VCaP (cell line): Measurements from ENCODE around the gene AVP.

Source experiments
- H3K27ac ChIP-seq: fragments of 450-650 bp; 2 replicates; pipeline ENCODE4 v1.5.1; 2017
- CTCF ChIP-seq: fragments of 450-650 bp; conservative IDR thresholded peaks from 2 replicates; pipeline ENCODE4 v1.5.1; 2017; ENCODE audit warnings: mild to moderate bottlenecking, moderate library complexity

The AVP gene

GRCh38 chr20:3105256-3106137 is 21.0 kb upstream of the AVP start:
- no peak overlapping the region for H3K27ac ChIP-seq
- no peak for TF ChIP-seq CTCF

- TF ChIP-seq CTCF = no peak
- H3K27ac ChIP-seq = no peak overlapping the region
These were observed 19.0 kb upstream of the AVP start for GRCh38 chr20:3103369-3104032.

DNA sequence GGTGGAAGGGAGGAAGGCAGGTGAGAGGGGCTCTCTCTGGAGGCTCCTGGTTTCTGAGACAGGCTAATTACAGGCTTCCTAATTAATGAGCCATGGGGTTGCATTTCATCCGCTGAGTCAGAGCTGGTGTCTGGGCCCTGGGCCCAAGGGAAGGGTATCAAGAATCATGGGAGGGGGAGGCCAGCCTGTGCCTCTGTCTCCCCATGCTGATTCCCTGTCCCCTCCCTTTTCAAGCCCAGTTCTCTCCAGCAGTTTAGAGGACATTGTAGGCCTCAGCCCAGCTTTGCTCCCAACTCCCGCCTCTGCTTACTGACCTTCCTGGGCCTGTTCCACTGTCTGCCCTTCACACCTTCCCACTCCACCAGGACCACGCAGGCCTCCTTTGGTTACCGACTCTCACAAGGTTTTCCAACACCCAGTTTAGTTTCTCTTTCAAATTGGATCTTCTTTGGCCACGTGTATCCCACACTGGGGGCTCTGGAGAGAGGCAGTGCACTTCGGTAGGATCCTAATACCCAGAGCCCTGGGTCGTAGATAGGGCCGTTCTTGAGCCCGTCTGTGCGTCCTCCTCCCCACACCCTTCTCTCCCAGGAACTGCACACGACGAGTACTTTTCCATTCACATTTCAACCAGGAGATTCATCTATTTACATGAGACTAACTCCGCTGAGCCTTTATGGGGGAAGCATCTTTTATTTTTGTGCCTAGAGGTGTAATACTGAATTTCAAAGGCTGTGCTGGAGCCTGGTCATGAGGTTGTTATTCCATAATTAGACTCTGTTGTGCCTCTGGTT is 18.2 kb upstream of the AVP start:
- no peak for TF ChIP-seq CTCF
- H3K27ac ChIP-seq = no peak overlapping the region

- TF ChIP-seq CTCF = no peak
- no peak overlapping the region for H3K27ac ChIP-seq
These were observed 17.4 kb upstream of the AVP start for GRCh38 chr20:3101737-3102574.

DNA sequence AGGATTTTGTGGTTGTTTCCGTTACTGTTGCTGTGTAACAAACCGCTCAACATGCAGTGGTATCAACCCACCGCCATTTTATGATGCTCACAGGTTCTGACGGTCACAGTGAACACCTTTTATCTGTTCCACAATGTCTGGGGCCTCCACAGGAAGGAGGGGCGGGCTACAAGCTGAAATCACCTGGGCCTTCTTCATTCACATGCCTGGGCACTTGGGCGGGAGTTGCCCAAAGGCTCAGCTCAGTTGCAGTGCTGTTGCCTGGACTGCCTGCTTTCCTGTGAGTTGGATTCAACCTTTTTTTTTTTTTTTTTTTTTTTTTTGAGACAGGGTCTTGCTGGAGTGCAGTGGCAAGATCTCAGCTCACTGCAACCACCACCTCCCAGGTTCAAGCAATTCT is 16.7 kb upstream of the AVP start:
- H3K27ac ChIP-seq = no peak overlapping the region
- no peak for TF ChIP-seq CTCF

DNA sequence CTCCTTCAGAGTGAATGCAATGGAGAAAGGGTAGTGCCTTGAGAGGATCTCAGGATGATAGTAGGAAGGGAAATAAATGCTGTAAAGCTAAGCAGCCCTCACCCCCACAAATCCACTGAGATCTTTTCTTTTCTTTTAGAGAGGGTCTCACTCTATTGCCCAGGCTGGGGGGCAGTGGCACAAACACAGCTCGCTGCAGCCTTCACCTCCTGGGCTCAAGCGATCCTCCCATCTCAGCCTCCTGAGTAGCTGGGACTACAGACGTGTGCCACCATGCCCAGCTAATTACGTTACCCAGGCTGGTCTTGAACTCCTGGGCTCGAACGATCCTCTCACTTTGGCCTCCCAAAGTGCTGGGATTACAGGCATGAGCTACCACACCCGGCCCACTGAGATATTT is 16.0 kb upstream of the AVP start:
- H3K27ac ChIP-seq = no peak overlapping the region
- TF ChIP-seq CTCF = no peak
